Epithelial cell of esophagus (primary cell): ENCODE results near the gene CUBN.
A peak's percentile ranks its signal among the peaks of the same experiment; 100 is the strongest.

Experiments used
- DNase-seq: peaks from one replicate; pipeline ENCODE4 v3.0.0; 2010; ENCODE audit warnings: low read depth
- H3K4me3 ChIP-seq: 2 replicates; pipeline ENCODE4 v1.5.1; 2011; ENCODE audit warnings: mild to moderate bottlenecking, low read length, control low read depth
- TF ChIP-seq, protein P1 (sequence below): IDR thresholded peaks from 2 replicates; pipeline ENCODE4 v1.5.1; 2011; ENCODE audit warnings: low read depth, mild to moderate bottlenecking, low read length, control low read depth, inconsistent platforms; ENCODE audit not compliant: insufficient read depth; ENCODE audit errors: missing control alignments

Gene CUBN

DNA sequence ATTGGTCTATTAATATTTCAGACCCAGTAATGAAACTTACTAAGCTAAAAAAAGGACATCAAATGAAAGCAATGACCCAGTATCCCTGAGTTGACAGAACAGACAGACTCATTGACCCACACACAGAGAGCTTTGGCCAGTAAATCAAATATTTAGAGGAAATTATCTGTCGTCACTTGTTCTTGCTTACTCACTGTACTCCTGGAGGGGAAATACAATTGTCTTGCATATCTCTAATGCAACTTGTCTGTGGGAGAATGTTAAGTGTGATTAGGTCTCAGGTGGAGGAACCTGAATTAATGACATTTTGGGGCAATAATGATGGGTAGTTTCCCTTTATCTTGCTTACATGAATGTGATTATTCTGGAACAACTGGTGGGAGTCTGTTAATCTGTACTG, 80.4 kb downstream of the CUBN start:
- H3K4me3 ChIP-seq, result no peak overlapping the region
- TF ChIP-seq, protein P1, sequence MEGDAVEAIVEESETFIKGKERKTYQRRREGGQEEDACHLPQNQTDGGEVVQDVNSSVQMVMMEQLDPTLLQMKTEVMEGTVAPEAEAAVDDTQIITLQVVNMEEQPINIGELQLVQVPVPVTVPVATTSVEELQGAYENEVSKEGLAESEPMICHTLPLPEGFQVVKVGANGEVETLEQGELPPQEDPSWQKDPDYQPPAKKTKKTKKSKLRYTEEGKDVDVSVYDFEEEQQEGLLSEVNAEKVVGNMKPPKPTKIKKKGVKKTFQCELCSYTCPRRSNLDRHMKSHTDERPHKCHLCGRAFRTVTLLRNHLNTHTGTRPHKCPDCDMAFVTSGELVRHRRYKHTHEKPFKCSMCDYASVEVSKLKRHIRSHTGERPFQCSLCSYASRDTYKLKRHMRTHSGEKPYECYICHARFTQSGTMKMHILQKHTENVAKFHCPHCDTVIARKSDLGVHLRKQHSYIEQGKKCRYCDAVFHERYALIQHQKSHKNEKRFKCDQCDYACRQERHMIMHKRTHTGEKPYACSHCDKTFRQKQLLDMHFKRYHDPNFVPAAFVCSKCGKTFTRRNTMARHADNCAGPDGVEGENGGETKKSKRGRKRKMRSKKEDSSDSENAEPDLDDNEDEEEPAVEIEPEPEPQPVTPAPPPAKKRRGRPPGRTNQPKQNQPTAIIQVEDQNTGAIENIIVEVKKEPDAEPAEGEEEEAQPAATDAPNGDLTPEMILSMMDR, result no peak
- peak; percentile 51 for DNase-seq

DNA sequence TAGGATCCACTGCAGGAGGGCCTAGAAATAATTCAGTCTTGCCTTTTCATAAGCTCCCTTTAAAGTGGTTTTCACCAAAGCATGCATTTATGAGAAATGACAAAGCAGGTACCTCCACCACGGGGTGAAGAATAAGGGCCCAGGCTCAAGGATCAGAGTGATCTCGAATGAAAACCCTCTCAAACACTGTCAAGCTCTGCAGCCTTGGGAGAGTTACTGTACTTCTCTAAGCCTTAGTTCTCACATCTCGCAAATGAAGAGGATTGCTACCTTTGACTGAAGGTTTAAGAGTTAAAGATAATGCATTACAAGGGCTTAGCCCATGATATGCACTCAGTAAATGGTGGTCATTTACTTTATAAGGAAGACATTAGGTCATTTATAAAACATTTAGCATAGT, 81.7 kb downstream of the CUBN start:
- DNase-seq, result no peak
- TF ChIP-seq, protein P1, result no peak
- H3K4me3 ChIP-seq, result no peak overlapping the region

DNA sequence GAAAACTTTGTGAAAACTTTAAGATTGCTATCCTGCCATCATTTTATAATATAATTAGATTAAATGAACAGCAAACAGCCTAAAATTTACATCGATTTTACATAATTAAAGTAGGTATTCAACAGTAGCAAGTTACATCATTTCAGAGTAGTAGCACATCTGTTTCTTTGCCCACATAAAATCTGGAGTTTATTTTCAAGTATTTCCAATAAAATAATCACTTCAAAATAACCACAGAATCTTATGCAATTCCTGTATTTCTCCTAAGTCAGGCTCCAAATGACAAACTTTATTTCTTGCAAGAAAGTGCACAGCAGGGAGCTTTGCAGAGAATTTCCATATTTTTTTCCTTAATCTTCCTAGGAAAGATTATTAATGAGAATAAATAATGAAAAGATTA, 82.6 kb downstream of the CUBN start:
- DNase-seq, result no peak
- no peak overlapping the region for H3K4me3 ChIP-seq
- TF ChIP-seq, protein P1, result no peak

DNA sequence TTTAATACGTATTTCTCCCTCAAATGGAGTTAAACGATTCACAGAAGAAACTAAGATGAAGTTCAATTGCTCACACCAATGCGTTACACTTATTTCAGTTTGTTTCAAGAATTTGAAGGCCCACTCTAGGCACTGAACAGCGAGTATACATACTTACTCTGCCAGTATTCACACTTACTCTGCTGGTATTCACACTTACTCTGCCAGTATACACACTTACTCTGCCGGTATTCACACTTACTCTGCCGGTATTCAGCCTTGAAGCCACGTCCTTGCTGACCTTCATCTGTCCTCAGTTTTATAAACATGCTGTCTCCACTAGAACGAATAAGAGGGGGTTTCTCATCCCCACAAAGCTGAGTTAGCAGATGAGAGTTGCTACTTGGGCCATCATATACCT, 86.0 kb downstream of the CUBN start:
- no peak overlapping the region for H3K4me3 ChIP-seq
- TF ChIP-seq, protein P1, result no peak
- no peak for DNase-seq

DNA sequence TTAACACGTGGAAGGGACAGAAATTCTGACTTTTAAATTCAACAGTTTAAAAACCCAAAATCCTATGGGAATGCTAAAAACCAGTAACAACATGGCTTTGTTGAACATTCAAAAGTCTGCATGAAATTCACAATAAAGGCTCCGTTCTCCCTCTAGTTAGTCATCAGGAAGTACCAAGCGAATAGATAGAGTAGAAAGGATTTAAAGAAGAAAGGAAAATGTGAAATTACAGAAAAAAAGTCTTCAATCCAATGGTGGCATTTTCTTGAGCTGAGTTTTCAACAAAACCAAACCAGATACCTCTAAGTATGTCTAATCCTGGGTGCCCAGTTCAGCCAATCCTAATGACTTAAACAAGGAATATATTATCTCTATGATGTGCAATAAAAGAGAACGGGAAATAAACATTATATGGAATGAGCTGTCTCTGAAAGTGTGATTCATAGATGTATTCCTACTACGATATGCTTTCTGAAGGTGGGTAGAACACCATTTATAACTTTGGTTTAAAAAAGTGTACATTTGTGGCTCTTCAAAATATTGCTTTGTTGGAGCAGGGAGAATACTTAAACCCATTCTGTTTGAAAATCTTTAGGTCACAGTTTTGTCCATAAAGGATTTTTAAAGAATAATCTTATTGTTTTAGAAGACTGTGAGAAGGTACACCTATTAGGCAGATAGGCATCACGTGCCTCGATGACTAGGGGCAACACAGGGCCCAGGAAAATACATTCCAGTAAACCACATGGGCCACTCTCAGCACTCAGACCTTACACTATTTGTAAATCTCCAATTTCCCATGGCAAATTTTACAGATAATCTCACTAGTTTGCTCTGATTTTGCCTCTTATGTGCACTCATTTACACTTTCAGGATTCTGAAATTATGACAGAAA, 87.7 kb downstream of the CUBN start:
- TF ChIP-seq, protein P1, result no peak
- DNase-seq, result no peak
- no peak overlapping the region for H3K4me3 ChIP-seq

DNA sequence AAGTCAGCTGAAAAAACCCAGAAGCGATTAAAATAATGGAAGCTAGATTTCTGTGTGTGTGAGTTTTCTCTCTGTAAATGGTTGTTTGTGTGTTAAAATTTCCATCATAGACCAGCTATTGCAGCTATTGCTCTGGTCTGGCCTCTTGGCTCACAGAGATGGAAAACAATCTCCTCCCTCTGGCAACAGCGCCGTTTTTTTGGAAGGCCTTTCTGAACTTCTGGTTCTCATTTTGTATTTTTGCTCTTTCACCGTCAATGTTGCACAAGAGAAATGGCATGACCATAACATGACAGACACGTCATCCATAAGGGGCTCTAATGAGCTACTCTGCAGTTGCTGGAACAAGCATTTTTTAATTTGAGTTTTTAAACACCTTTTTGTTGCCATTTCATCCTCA, 91.0 kb downstream of the CUBN start:
- TF ChIP-seq, protein P1, result no peak
- DNase-seq, result no peak
- no peak overlapping the region for H3K4me3 ChIP-seq

DNA sequence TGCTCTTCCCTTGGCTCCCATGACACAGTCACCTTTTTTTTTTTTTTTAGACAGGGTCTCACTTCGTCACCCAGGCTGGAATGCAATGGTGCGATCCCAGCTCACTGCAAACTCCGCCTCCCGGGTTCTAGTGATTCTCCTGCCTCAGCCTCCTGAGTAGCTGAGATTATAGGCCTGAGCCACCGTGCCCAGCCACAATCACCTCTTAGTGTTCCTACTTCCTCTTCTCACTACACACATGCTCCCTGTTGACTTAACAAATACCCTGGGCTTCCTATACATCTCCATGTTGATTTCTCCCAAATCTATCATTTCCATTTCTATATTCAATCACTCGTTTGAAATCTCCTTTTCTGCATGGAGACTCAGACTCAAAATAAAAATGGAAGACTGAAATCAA, 91.7 kb downstream of the CUBN start:
- DNase-seq, result no peak
- TF ChIP-seq, protein P1, result no peak
- H3K4me3 ChIP-seq, result no peak overlapping the region
